GM12874 (cell line): ENCODE results near the gene USP54.

Experiments used
- TF ChIP-seq, protein P1 (sequence below): IDR thresholded peaks from 2 replicates; pipeline ENCODE4 v1.5.1; 2011; ENCODE audit warnings: low read depth, mild to moderate bottlenecking, control low read depth, low read length, moderate library complexity; ENCODE audit not compliant: insufficient read depth

Gene USP54, protein sequence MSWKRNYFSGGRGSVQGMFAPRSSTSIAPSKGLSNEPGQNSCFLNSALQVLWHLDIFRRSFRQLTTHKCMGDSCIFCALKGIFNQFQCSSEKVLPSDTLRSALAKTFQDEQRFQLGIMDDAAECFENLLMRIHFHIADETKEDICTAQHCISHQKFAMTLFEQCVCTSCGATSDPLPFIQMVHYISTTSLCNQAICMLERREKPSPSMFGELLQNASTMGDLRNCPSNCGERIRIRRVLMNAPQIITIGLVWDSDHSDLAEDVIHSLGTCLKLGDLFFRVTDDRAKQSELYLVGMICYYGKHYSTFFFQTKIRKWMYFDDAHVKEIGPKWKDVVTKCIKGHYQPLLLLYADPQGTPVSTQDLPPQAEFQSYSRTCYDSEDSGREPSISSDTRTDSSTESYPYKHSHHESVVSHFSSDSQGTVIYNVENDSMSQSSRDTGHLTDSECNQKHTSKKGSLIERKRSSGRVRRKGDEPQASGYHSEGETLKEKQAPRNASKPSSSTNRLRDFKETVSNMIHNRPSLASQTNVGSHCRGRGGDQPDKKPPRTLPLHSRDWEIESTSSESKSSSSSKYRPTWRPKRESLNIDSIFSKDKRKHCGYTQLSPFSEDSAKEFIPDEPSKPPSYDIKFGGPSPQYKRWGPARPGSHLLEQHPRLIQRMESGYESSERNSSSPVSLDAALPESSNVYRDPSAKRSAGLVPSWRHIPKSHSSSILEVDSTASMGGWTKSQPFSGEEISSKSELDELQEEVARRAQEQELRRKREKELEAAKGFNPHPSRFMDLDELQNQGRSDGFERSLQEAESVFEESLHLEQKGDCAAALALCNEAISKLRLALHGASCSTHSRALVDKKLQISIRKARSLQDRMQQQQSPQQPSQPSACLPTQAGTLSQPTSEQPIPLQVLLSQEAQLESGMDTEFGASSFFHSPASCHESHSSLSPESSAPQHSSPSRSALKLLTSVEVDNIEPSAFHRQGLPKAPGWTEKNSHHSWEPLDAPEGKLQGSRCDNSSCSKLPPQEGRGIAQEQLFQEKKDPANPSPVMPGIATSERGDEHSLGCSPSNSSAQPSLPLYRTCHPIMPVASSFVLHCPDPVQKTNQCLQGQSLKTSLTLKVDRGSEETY (N-terminal part only)

DNA sequence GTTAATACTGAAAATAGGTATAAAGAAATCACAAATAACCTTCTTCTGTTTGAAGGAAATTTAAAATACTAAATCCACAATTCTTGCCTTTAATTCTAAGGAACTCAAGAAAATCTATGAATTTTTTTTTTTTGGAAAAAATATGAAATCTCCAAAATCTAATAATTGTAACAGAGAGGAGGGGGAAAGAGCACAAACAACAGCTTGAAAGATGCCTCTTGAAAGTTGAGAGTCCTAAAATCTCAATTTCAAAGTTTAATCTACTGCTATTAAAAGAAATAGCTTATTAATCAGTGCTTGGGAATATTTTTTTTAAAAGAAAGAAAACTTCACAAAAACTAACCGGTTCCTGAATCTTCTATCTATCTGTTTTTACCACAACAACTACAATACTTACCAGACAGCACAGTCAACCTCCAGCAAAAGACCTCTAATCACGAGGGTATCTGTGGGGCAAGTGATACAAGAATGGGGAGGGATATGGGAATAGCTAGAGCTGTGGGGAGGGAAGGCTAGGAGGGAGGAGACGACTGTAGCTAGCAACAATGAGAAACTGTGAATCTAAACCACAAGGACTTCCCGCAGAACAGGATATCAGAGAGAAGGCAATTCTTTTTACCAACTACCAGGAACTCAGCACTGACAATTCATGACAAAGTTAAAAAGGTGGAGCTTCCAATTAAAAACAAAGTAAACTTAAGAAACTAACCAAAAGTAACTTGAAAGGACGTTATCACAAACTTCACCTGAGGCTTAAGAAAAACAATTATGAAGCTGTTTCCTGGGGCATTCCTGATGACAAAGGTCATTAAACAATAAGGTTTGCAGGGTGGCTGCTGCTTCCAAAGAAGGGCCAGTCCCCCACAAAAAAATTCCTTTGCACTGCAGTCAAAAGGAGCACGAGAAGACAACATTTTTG is at the start of gene USP54:
USP54 (minus strand) TSS at position 462 of the 919 bp plus-strand sequence. CDS start 15,684 bp downstream, outside the sequence.
- TF ChIP-seq, protein P1, sequence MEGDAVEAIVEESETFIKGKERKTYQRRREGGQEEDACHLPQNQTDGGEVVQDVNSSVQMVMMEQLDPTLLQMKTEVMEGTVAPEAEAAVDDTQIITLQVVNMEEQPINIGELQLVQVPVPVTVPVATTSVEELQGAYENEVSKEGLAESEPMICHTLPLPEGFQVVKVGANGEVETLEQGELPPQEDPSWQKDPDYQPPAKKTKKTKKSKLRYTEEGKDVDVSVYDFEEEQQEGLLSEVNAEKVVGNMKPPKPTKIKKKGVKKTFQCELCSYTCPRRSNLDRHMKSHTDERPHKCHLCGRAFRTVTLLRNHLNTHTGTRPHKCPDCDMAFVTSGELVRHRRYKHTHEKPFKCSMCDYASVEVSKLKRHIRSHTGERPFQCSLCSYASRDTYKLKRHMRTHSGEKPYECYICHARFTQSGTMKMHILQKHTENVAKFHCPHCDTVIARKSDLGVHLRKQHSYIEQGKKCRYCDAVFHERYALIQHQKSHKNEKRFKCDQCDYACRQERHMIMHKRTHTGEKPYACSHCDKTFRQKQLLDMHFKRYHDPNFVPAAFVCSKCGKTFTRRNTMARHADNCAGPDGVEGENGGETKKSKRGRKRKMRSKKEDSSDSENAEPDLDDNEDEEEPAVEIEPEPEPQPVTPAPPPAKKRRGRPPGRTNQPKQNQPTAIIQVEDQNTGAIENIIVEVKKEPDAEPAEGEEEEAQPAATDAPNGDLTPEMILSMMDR, result no peak

DNA sequence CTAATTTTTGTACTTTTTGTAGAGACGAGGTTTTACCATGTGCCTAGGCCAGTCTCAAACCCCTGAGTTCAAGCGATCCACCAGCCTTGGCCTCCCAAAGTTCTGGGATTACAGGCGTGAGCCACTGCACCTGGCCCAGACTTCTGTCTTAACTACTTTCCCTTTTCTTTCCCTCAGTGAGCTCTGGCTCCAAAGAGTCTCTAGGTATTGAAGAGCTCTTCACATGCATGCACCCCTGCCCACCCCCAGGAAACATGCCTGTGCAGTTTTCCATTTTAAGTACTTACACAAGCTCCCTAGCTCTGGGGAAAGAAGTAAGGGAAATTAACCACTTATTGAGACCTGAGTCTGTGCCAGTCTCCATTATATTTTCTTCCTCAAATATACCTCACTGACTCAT is 48.1 kb upstream of the USP54 start:
- TF ChIP-seq, protein P1, result no peak

DNA sequence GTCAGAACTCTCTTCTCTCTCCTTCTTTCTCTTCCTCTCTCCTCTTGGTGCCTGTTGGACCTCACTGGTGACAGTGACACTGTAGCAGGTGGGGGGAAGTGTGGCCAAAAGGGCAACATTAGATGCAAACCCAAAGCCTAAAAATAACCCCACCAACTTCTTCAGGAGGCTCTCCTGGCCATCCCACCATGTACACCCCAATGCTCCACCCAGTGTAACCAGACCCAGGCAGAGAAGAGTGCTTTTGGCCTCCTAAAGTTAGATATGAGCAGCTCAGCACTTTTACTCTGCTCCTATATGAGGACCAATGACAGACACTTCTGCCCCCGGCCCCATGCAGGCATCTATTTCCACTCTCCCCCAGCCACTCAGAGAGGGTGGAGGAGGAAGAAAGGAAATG is 44.6 kb upstream of the USP54 start:
- TF ChIP-seq, protein P1, result no peak

DNA sequence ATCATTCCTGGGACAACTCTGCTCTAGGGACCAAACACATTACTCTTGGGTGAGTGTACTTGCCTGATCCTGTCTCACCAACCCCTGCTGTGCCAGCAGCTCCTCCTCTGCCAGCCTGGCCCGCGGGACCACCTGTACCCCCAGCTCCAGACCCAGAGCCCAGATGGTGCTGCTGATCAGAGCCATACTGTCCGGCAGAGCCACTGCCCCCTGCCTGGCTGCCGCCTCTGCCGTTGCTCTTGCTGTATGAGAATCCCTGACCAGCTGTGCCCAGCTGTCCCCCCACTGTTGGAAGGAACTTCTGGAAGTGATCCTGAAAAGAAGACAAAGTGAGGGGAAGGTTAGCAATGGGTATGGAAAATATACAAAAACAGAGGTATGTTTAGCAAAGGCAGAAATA is 43.3 kb upstream of the USP54 start:
- TF ChIP-seq, protein P1, result no peak

DNA sequence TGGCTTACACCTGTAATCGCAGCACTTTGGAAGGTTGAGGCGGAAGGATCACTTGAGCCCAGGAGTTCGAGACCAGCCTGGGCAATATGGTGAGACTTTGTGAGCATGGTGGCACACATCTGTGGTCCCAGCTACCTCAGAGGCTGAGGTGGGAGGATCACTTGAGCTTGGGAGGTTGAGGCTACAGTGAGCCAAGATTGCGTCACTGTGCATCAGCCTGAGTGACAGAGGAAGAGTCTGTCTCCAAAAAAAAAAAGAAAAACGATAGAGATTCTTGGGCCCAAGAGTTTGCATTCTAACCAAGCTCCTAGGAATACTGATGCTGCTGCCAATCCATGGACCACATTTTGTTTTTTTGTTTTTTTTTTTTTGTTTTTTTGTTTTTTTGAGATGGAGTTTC is 38.0 kb upstream of the USP54 start:
- TF ChIP-seq, protein P1, result no peak

DNA sequence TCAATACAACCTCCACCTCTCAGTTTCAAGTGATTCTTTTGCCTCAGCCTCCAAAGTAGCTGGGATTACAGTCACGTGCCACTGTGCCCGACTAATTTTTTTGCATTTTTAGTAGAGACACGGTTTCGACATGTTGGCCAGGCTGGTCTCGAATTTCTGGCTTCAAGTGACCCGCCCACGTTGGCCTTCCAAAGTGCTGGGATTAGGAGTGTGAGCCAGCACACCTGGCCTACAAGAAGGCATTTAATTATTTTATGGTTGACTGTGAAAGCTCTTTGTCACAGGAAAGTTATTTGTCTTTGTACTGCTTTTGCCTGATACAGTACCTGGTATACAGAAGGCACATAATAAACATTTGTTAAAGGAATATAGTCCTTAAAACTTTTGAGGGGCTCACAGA is 37.3 kb upstream of the USP54 start:
- TF ChIP-seq, protein P1, result no peak
